Cardiac fibroblast (primary cell): Measurements from ENCODE around the gene IFNG.

Experiments used
- DNase-seq, 2 donors: peaks; one replicate each; pipeline versions ENCODE4 v3.0.0 to v3.0.0-alpha.2; 2010; ENCODE audit warnings: low read depth in 2 of 2
- H3K4me3 ChIP-seq, 2 donors: replicated peaks in 1 of 2; 1 replicate in 1 of 2; 2 replicates in 1 of 2; pipeline ENCODE4 v1.5.1; 2011; ENCODE audit warnings: low read depth in 2 of 2, low read length in 2 of 2, mild to moderate bottlenecking in 2 of 2, moderate library complexity in 1 of 2
- TF ChIP-seq, protein P1 (sequence below): IDR thresholded peaks from one replicate; pipeline ENCODE4 v1.5.1; 2011; ENCODE audit warnings: low read depth, mild to moderate bottlenecking, low read length, inconsistent platforms

The IFNG gene

GRCh38 chr12:68109444-68110217 lies 49.9 kb downstream of the IFNG start:
- TF ChIP-seq, protein P1, sequence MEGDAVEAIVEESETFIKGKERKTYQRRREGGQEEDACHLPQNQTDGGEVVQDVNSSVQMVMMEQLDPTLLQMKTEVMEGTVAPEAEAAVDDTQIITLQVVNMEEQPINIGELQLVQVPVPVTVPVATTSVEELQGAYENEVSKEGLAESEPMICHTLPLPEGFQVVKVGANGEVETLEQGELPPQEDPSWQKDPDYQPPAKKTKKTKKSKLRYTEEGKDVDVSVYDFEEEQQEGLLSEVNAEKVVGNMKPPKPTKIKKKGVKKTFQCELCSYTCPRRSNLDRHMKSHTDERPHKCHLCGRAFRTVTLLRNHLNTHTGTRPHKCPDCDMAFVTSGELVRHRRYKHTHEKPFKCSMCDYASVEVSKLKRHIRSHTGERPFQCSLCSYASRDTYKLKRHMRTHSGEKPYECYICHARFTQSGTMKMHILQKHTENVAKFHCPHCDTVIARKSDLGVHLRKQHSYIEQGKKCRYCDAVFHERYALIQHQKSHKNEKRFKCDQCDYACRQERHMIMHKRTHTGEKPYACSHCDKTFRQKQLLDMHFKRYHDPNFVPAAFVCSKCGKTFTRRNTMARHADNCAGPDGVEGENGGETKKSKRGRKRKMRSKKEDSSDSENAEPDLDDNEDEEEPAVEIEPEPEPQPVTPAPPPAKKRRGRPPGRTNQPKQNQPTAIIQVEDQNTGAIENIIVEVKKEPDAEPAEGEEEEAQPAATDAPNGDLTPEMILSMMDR, result no peak
- DNase-seq, result no peak
- H3K4me3 ChIP-seq, result no peak overlapping the region

- no peak overlapping the region for H3K4me3 ChIP-seq
- no peak for DNase-seq
- TF ChIP-seq, protein P1, result no peak
Measured at GRCh38 chr12:68109001-68109400, 50.5 kb downstream of the IFNG start.

GRCh38 chr12:68106660-68107059 lies 52.9 kb downstream of the IFNG start:
- DNase-seq, result no peak
- H3K4me3 ChIP-seq, result no peak overlapping the region
- TF ChIP-seq, protein P1, result no peak

DNA sequence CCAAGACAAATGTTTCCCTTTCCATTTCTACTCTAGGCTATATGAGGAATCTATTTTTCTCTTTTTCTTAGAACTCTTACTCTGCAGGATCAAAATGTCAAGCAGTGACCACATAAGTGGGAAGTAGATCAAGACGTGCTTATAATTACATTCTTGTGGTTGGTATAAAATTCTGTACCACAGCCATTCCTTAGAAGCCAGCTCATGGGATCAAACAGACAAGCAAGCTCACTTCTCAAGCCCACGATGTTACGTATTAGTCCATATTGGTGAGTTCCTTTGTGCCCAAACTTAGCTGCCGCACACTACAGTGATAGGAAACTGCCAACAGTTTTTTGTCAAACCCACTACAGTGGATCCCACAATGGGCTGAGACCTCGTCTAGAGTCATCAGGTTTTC lies 53.4 kb downstream of the IFNG start:
- no peak overlapping the region for H3K4me3 ChIP-seq
- TF ChIP-seq, protein P1, result no peak
- DNase-seq, result peak; percentile 18 to 31
